Measurements from ENCODE around the gene ZBTB44. TPM values are rescaled to one million over a fixed set of nuclear protein-coding genes. Genes with fewer than 3 reads are reported as not detected.
"Not testable (repeated sequence)": the region's sequence is repeated elsewhere in the genome, so short reads cannot be mapped to it uniquely, and the experiment has no call there.

Gene ZBTB44
- total and polyA plus RNA-seq, 7 experiments from 2014 or later = 5.9 to 83.4 (median 48.2) TPM

DNA sequence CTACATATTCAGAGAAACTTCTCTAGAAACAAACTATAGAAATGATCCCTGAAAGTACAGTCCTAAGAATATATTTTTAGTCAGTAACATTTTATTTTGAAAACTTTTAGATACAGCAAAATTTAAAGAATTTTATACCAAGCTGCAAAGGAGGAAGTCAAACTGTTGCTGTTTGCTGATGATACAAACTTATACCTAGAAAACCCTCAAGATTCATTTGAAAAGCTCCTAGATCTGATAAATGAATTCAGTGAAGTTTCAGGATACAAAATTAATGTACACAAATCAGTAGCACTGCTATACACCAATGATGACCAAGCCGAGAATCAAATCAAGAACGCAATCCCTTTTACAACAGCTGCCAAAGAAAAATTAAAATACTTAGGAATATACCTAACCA is 10.1 kb downstream of the ZBTB44 start:
- peaks cover 43 to 75% (median 64%) of the 10 kb centered on the region in 7 donors for H3K4me1 Mint-ChIP-seq
- no peaks in the 10 kb centered on the region for H3K36me3 ChIP-seq (ENCODE audit: control insufficient read depth in 2 of 3, insufficient read depth in 3 of 3, low read length in 3 of 3)
- H3K9me3 Mint-ChIP-seq = peaks cover 0 to 12% (median 4%) of the 10 kb centered on the region in 11 donors
- no peaks in the 10 kb centered on the region for H3K27me3 Mint-ChIP-seq
- H3K4me1 ChIP-seq (ENCODE audit: control insufficient read depth in 2 of 2, insufficient read depth in 2 of 2, low read length in 2 of 2) = peaks cover 0 to 3% of the 10 kb centered on the region in 2 donors
- no peaks in the 10 kb centered on the region for H3K27me3 ChIP-seq (ENCODE audit: control insufficient read depth in 2 of 2, insufficient read depth in 2 of 2, low read length in 2 of 2)
- H3K27ac ChIP-seq (ENCODE audit: low read depth, low read length) = no peak overlapping the region
- no peak for DNase-seq
- H3K4me3 ChIP-seq (ENCODE audit: low read length) = no peak overlapping the region
- H3K27ac Mint-ChIP-seq = peak overlapping the region in 1 of 9 donors; percentile 15
- peaks cover 12 to 56% (median 52%) of the 10 kb centered on the region in 5 donors for H3K36me3 Mint-ChIP-seq
- POLR2A ChIA-PET = interaction anchor here (1.5 kb wide), 1 partner anchor 10 kb away, joined by 3 read pairs; the partner anchor contains the start of gene ZBTB44
- CTCF ChIA-PET = no interaction called here
- H3K9me3 ChIP-seq (ENCODE audit: control insufficient read depth in 2 of 3, low read length in 3 of 3) = no peaks in the 10 kb centered on the region
- intact Hi-C loops (cut with micrococcal nuclease) = no loop called here
- no peak for ATAC-seq
- H3K4me3 Mint-ChIP-seq = peak overlapping the region in 5 of 10 donors; percentile 1 to 55 (median 8)

DNA sequence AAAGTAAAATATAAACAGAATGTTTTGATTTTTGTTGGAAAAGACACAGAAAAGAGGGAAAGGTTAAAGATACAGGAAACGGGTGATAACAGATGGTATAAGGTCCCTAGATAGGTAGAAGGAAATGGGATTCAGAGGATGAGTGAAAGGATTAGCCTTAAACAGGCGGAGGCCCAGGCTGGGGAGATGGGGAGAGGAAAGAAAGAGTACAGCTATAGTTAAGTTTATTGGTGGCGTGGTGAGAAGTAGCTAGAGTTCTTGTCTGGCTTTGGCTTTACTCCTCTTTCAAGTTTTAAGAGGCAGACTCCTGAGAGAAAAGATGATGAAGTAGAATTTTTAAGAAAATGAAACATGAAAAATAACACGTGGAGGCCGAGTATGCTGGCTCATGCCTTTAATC is 13.7 kb downstream of the ZBTB44 start:
- Mint-ChIP-seq H3K36me3 (peaks cover 12 to 51% (median 49%) of the 10 kb centered on the region in 5 donors), H3K4me3 (peak overlapping the region in 2 of 10 donors; percentile 8 to 36), H3K27me3 (no peaks in the 10 kb centered on the region), H3K4me1 (peaks cover 29 to 81% (median 76%) of the 10 kb centered on the region in 7 donors), H3K27ac (peak overlapping the region in 4 of 9 donors; percentile 15 to 41 (median 36)), H3K9me3 (peaks cover 0 to 11% (median 4%) of the 10 kb centered on the region in 11 donors)
- DNase-seq = no peak
- no peak for ATAC-seq
- Histone ChIP-seq H3K36me3 (ENCODE audit: control insufficient read depth in 2 of 3, insufficient read depth in 3 of 3, low read length in 3 of 3) (no peaks in the 10 kb centered on the region), H3K4me3 (ENCODE audit: low read length) (no peak overlapping the region), H3K4me1 (ENCODE audit: control insufficient read depth in 2 of 2, insufficient read depth in 2 of 2, low read length in 2 of 2) (peaks cover 0 to 3% of the 10 kb centered on the region in 2 donors), H3K27me3 (ENCODE audit: control insufficient read depth in 2 of 2, insufficient read depth in 2 of 2, low read length in 2 of 2) (no peaks in the 10 kb centered on the region), H3K9me3 (ENCODE audit: control insufficient read depth in 2 of 3, low read length in 3 of 3) (no peaks in the 10 kb centered on the region), H3K27ac (ENCODE audit: low read depth, low read length) (no peak overlapping the region)
- intact Hi-C loops (cut with micrococcal nuclease) = no loop called here
- POLR2A ChIA-PET = no interaction called here
- CTCF ChIA-PET = no interaction called here

DNA sequence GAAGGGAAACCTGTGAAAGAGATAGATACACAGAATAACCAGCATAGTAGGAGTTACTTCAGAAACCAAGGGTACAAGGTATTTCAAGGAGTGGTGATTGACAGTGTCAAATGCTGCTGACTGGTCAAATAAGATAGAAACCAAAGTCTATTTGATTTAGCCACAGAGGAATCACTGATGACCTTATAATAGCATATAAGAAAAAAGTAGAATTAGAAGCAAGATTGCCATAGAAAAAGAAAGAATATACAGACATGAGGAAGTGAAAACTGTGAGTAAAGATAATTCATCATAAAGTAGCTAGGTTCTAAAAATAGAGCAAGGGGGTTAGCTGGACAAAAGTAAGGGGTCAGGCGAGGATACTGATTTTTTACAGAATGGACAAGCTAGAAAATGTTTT is 14.2 kb downstream of the ZBTB44 start:
- H3K9me3 ChIP-seq (ENCODE audit: control insufficient read depth in 2 of 3, low read length in 3 of 3) = no peaks in the 10 kb centered on the region
- ChIA-PET CTCF (no interaction called here), POLR2A (no interaction called here)
- Mint-ChIP-seq H3K27ac (peak overlapping the region in 2 of 9 donors; percentile 15 to 38), H3K4me3 (peak overlapping the region in 1 of 10 donors; percentile 8), H3K27me3 (no peaks in the 10 kb centered on the region), H3K9me3 (peaks cover 0 to 10% (median 3%) of the 10 kb centered on the region in 11 donors), H3K36me3 (peaks cover 12 to 51% (median 47%) of the 10 kb centered on the region in 5 donors), H3K4me1 (peaks cover 29 to 81% (median 74%) of the 10 kb centered on the region in 7 donors)
- intact Hi-C loops (cut with micrococcal nuclease) = no loop called here
- DNase-seq (no peak), ATAC-seq (no peak)
- no peak overlapping the region for H3K27ac ChIP-seq (ENCODE audit: low read depth, low read length)
- no peaks in the 10 kb centered on the region for H3K36me3 ChIP-seq (ENCODE audit: control insufficient read depth in 2 of 3, insufficient read depth in 3 of 3, low read length in 3 of 3)
- peaks cover 0 to 3% of the 10 kb centered on the region in 2 donors for H3K4me1 ChIP-seq (ENCODE audit: control insufficient read depth in 2 of 2, insufficient read depth in 2 of 2, low read length in 2 of 2)
- H3K4me3 ChIP-seq (ENCODE audit: low read length) = no peak overlapping the region
- no peaks in the 10 kb centered on the region for H3K27me3 ChIP-seq (ENCODE audit: control insufficient read depth in 2 of 2, insufficient read depth in 2 of 2, low read length in 2 of 2)

DNA sequence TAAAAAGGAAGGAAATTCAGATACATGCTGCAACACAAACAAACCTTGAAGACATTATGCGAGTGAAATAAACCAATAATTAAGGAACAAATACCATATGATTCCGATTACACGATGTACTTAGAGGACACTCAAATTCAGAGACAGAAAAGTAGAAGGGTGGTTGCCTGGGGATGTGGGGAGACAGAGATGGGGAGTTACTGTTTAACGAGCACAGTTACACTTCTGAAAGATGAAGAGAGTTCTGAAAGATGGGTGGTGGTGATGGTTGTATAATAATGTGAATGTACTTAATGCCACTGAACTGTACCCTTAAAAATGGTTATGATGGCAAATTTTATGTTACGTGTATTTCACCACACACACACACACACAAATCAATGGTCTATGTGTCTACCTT is 14.7 kb downstream of the ZBTB44 start:
- Mint-ChIP-seq H3K27me3 (no peaks in the 10 kb centered on the region), H3K36me3 (peaks cover 6 to 49% (median 44%) of the 10 kb centered on the region in 5 donors), H3K27ac (peak overlapping the region in 1 of 9 donors; percentile 15), H3K9me3 (peaks cover 0 to 4% (median 0%) of the 10 kb centered on the region in 11 donors), H3K4me3 (no peak overlapping the region), H3K4me1 (peaks cover 28 to 81% (median 72%) of the 10 kb centered on the region in 7 donors)
- no peak for ATAC-seq
- Histone ChIP-seq H3K27me3 (ENCODE audit: control insufficient read depth in 2 of 2, insufficient read depth in 2 of 2, low read length in 2 of 2) (no peaks in the 10 kb centered on the region), H3K9me3 (ENCODE audit: control insufficient read depth in 2 of 3, low read length in 3 of 3) (no peaks in the 10 kb centered on the region), H3K4me1 (ENCODE audit: control insufficient read depth in 2 of 2, insufficient read depth in 2 of 2, low read length in 2 of 2) (peaks cover 0 to 3% of the 10 kb centered on the region in 2 donors), H3K27ac (ENCODE audit: low read depth, low read length) (no peak overlapping the region), H3K4me3 (ENCODE audit: low read length) (no peak overlapping the region), H3K36me3 (ENCODE audit: control insufficient read depth in 2 of 3, insufficient read depth in 3 of 3, low read length in 3 of 3) (no peaks in the 10 kb centered on the region)
- intact Hi-C loops (cut with micrococcal nuclease) = no loop called here
- ChIA-PET POLR2A (no interaction called here), CTCF (no interaction called here)
- DNase-seq = no peak

DNA sequence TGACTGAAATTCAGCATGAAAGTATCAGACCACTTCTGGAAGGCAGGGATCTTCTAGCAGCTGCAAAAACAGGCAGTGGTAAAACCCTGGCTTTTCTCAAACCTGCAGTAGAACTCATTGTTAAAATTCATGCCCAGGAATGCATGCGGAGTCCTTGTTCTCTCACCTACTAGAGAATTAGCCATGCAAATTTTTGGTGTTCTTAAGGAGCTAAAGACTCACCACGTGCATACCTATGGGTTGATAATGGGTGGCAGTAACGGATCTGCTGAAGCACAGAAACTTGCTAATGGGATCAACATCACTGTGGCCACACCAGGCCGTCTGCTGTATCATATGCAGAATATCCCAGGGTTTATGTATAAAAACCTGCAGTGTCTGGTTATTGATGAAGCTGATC is 19.1 kb downstream of the ZBTB44 start:
- DNase-seq = no peak
- H3K27me3 ChIP-seq (ENCODE audit: control insufficient read depth in 2 of 2, insufficient read depth in 2 of 2, low read length in 2 of 2) = no peaks in the 10 kb centered on the region
- ChIA-PET CTCF (no interaction called here), POLR2A (no interaction called here)
- no peak for ATAC-seq
- H3K36me3 ChIP-seq (ENCODE audit: control insufficient read depth in 2 of 3, insufficient read depth in 3 of 3, low read length in 3 of 3) = no peaks in the 10 kb centered on the region
- H3K4me1 ChIP-seq (ENCODE audit: control insufficient read depth in 2 of 2, insufficient read depth in 2 of 2, low read length in 2 of 2) = no peaks in the 10 kb centered on the region
- H3K9me3 ChIP-seq (ENCODE audit: control insufficient read depth in 2 of 3, low read length in 3 of 3) = no peaks in the 10 kb centered on the region
- Mint-ChIP-seq H3K27ac (peak overlapping the region in 1 of 9 donors; percentile 8), H3K4me1 (peaks cover 10 to 69% (median 48%) of the 10 kb centered on the region in 7 donors), H3K27me3 (no peaks in the 10 kb centered on the region), H3K36me3 (peaks cover 3 to 50% (median 40%) of the 10 kb centered on the region in 5 donors), H3K4me3 (no peak overlapping the region), H3K9me3 (peaks cover 0 to 4% (median 0%) of the 10 kb centered on the region in 11 donors)
- intact Hi-C loops (cut with micrococcal nuclease) = no loop called here
- no peak overlapping the region for H3K4me3 ChIP-seq (ENCODE audit: low read length)
- no peak overlapping the region for H3K27ac ChIP-seq (ENCODE audit: low read depth, low read length)

DNA sequence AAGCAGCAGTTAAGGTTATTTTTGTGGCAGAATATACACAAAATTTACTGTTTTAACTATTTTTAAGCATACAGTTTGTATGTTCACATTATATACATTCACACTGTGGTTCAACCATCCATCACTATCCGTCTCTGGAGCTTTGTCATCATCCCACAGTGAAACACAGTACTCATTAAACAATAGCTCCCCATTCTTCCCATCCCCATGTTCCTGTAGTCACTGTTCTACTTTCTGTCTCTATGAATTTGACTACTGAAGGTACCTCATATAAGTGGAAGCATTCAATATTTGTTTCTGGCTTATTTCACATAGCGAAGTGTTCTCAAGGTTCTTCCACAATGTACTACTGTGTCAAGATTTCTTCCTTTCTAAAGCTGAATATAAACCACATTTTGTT is 32.6 kb downstream of the ZBTB44 start:
- H3K9me3 ChIP-seq (ENCODE audit: control insufficient read depth in 2 of 3, low read length in 3 of 3) = peaks cover 0 to 3% (median 0%) of the 10 kb centered on the region in 3 experiments
- H3K4me1 Mint-ChIP-seq = peaks cover 17 to 42% (median 20%) of the 10 kb centered on the region in 7 donors
- CTCF ChIA-PET = no interaction called here
- no peaks in the 10 kb centered on the region for H3K27me3 ChIP-seq (ENCODE audit: control insufficient read depth in 2 of 2, insufficient read depth in 2 of 2, low read length in 2 of 2)
- no peak overlapping the region for H3K27ac Mint-ChIP-seq
- H3K36me3 Mint-ChIP-seq = peaks cover 20 to 66% (median 51%) of the 10 kb centered on the region in 5 donors
- H3K36me3 ChIP-seq (ENCODE audit: control insufficient read depth in 2 of 3, insufficient read depth in 3 of 3, low read length in 3 of 3) = peaks cover 0 to 3% (median 0%) of the 10 kb centered on the region in 3 experiments
- H3K4me3 Mint-ChIP-seq = no peak overlapping the region
- no peaks in the 10 kb centered on the region for H3K4me1 ChIP-seq (ENCODE audit: control insufficient read depth in 2 of 2, insufficient read depth in 2 of 2, low read length in 2 of 2)
- no peak overlapping the region for H3K27ac ChIP-seq (ENCODE audit: low read depth, low read length)
- no peak overlapping the region for H3K4me3 ChIP-seq (ENCODE audit: low read length)
- intact Hi-C loops (cut with micrococcal nuclease) = no loop called here
- no peak for ATAC-seq
- H3K27me3 Mint-ChIP-seq = no peaks in the 10 kb centered on the region
- POLR2A ChIA-PET = no interaction called here
- peaks cover 0 to 42% (median 17%) of the 10 kb centered on the region in 11 donors for H3K9me3 Mint-ChIP-seq
- no peak for DNase-seq

DNA sequence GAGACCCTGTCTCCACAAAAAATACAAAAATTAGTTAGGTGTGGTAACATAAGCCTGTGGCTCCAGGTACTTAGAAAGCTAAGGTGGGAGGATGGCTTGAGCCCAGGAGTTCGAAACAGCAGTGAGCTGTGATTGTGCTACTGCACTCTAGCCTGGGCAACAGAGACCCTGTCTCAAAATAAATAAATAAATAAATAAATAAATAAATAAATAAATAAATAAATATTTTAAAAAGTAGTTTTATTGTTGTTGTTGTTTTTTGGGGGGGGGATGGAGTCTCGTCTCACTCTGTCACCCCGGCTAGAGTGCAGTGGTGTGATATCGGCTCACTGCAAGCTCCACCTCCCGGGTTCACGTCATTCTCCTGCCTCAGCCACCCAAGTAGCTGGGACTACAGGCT is 33.4 kb downstream of the ZBTB44 start:
- intact Hi-C loops (cut with micrococcal nuclease) = not testable (repeated sequence)

More for the DNA sequence above, 33.4 kb downstream of the ZBTB44 start:
- H3K27ac ChIP-seq (ENCODE audit: low read depth, low read length); ATAC-seq; H3K27me3 ChIP-seq (ENCODE audit: control insufficient read depth in 2 of 2, insufficient read depth in 2 of 2, low read length in 2 of 2); POLR2A ChIA-PET; DNase-seq; H3K27ac Mint-ChIP-seq; H3K4me3 ChIP-seq (ENCODE audit: low read length); H3K4me3 Mint-ChIP-seq; CTCF ChIA-PET; H3K27me3 Mint-ChIP-seq; H3K9me3 ChIP-seq (ENCODE audit: control insufficient read depth in 2 of 3, low read length in 3 of 3); H3K36me3 ChIP-seq (ENCODE audit: control insufficient read depth in 2 of 3, insufficient read depth in 3 of 3, low read length in 3 of 3); H3K4me1 ChIP-seq (ENCODE audit: control insufficient read depth in 2 of 2, insufficient read depth in 2 of 2, low read length in 2 of 2): not testable (repeated sequence)
- Mint-ChIP-seq H3K36me3 (peaks cover 20 to 68% (median 53%) of the 10 kb centered on the region in 5 donors), H3K9me3 (peaks cover 0 to 44% (median 17%) of the 10 kb centered on the region in 11 donors), H3K4me1 (peaks cover 11 to 35% (median 18%) of the 10 kb centered on the region in 7 donors)
